SK-N-SH (cell line): ENCODE data around the gene RAX.

Source experiments
- FOXJ3 ChIP-seq: sonication (generic); formaldehyde crosslinking; IDR thresholded peaks from 2 replicates; pipeline ENCODE4 v1.5.1; 2020; ENCODE audit warnings: mild to moderate bottlenecking, missing genetic modification reagents
- GABPA ChIP-seq: IDR thresholded peaks from 2 replicates; pipeline ENCODE4 v1.4.0; 2012; ENCODE audit warnings: low read depth, mild to moderate bottlenecking
- POLR2AphosphoS5 ChIP-seq: IDR thresholded peaks from 2 replicates; pipeline ENCODE4 v1.6.1; 2012; ENCODE audit warnings: low read depth, low read length
- SIN3A ChIP-seq: IDR thresholded peaks from 2 replicates; pipeline ENCODE4 v1.6.1; 2012; ENCODE audit warnings: low read depth, mild to moderate bottlenecking, low read length, moderate library complexity, borderline replicate concordance
- YY1 ChIP-seq: IDR thresholded peaks from 2 replicates; pipeline ENCODE4 v1.4.0; 2012; ENCODE audit warnings: low read depth, mild to moderate bottlenecking
- TF ChIP-seq, protein P1 (sequence below): fragments of 200-600 bp; sonication (generic); IDR thresholded peaks from 2 replicates; pipeline ENCODE4 v1.6.1; 2017; ENCODE audit warnings: antibody characterized with exemption, mild to moderate bottlenecking, moderate library complexity
- TF ChIP-seq, protein P2 (sequence below): IDR thresholded peaks from 2 replicates; pipeline ENCODE4 v1.4.0; 2012; ENCODE audit warnings: low read depth
- TF ChIP-seq, protein P3 (sequence below): IDR thresholded peaks from 2 replicates; pipeline ENCODE4 v1.6.1; 2012; ENCODE audit warnings: mild to moderate bottlenecking, low read depth, low read length, moderate library complexity

DNA sequence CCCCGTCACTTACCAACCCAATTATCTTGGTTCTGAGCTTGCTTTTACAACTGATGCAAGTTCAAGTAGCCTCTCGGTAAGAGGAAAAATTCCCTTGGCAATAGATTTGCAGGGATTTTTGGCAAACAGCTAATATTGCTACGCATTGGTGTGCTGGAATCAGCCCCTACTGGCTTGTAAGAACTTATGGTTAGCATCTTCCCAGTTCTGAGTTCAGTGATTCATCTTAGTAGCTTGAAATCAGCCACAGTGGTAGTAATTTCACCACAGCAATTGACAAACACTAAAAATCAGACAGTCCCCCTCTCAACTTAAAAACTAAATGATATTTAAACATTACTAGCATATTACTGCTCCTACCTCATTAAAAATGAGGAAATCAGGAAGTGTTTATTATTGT lies 5.9 kb upstream of the RAX start:
- TF ChIP-seq GABPA, result no peak
- TF ChIP-seq FOXJ3, result no peak
- TF ChIP-seq, protein P1, sequence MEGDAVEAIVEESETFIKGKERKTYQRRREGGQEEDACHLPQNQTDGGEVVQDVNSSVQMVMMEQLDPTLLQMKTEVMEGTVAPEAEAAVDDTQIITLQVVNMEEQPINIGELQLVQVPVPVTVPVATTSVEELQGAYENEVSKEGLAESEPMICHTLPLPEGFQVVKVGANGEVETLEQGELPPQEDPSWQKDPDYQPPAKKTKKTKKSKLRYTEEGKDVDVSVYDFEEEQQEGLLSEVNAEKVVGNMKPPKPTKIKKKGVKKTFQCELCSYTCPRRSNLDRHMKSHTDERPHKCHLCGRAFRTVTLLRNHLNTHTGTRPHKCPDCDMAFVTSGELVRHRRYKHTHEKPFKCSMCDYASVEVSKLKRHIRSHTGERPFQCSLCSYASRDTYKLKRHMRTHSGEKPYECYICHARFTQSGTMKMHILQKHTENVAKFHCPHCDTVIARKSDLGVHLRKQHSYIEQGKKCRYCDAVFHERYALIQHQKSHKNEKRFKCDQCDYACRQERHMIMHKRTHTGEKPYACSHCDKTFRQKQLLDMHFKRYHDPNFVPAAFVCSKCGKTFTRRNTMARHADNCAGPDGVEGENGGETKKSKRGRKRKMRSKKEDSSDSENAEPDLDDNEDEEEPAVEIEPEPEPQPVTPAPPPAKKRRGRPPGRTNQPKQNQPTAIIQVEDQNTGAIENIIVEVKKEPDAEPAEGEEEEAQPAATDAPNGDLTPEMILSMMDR, result no peak
- TF ChIP-seq SIN3A, result no peak
- TF ChIP-seq, protein P2, sequence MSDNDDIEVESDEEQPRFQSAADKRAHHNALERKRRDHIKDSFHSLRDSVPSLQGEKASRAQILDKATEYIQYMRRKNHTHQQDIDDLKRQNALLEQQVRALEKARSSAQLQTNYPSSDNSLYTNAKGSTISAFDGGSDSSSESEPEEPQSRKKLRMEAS, result no peak
- TF ChIP-seq, protein P3, sequence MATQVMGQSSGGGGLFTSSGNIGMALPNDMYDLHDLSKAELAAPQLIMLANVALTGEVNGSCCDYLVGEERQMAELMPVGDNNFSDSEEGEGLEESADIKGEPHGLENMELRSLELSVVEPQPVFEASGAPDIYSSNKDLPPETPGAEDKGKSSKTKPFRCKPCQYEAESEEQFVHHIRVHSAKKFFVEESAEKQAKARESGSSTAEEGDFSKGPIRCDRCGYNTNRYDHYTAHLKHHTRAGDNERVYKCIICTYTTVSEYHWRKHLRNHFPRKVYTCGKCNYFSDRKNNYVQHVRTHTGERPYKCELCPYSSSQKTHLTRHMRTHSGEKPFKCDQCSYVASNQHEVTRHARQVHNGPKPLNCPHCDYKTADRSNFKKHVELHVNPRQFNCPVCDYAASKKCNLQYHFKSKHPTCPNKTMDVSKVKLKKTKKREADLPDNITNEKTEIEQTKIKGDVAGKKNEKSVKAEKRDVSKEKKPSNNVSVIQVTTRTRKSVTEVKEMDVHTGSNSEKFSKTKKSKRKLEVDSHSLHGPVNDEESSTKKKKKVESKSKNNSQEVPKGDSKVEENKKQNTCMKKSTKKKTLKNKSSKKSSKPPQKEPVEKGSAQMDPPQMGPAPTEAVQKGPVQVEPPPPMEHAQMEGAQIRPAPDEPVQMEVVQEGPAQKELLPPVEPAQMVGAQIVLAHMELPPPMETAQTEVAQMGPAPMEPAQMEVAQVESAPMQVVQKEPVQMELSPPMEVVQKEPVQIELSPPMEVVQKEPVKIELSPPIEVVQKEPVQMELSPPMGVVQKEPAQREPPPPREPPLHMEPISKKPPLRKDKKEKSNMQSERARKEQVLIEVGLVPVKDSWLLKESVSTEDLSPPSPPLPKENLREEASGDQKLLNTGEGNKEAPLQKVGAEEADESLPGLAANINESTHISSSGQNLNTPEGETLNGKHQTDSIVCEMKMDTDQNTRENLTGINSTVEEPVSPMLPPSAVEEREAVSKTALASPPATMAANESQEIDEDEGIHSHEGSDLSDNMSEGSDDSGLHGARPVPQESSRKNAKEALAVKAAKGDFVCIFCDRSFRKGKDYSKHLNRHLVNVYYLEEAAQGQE, result no peak
- no peak for TF ChIP-seq POLR2AphosphoS5
- TF ChIP-seq YY1, result no peak
